Astrocyte (in vitro differentiated cells and primary cell): ENCODE measurements around the gene OSBPL9. TPM values are rescaled to one million over a fixed set of nuclear protein-coding genes. Genes with fewer than 3 reads are reported as not detected.

Experiments used
- DNase-seq: peaks from one replicate; pipeline ENCODE4 v3.0.0-alpha.2; 2010; ENCODE audit warnings: low read depth
- FAIRE-seq: peaks from 2 replicates; lab custom pipeline; 2011; peaks lifted over from hg19 to GRCh38; lab: Jason Lieb, UNC
- H2AFZ ChIP-seq: 2 replicates; pipeline ENCODE4 v1.6.0; 2012; ENCODE audit warnings: low read depth, low read length, inconsistent platforms
- H3K27ac ChIP-seq: 2 replicates; pipeline ENCODE4 v1.5.1; 2011; ENCODE audit warnings: low read depth, low read length, inconsistent platforms
- H3K27me3 ChIP-seq: 2 replicates; pipeline ENCODE4 v1.6.0; 2011; ENCODE audit warnings: low read length, inconsistent platforms; ENCODE audit not compliant: insufficient read depth
- H3K36me3 ChIP-seq: 2 replicates; pipeline ENCODE4 v1.5.1; 2011; ENCODE audit warnings: low read length, inconsistent platforms; ENCODE audit not compliant: insufficient read depth
- H3K4me1 ChIP-seq: 2 replicates; pipeline ENCODE4 v1.5.1; 2011; ENCODE audit warnings: low read length, inconsistent platforms; ENCODE audit not compliant: insufficient read depth
- H3K4me2 ChIP-seq: 2 replicates; pipeline ENCODE4 v1.6.0; 2012; ENCODE audit warnings: low read length, inconsistent platforms
- H3K4me3 ChIP-seq: 2 replicates; pipeline ENCODE4 v1.5.1; 2011; ENCODE audit warnings: low read depth, mild to moderate bottlenecking, low read length, inconsistent platforms; ENCODE audit not compliant: insufficient read depth
- H3K79me2 ChIP-seq: 2 replicates; pipeline ENCODE4 v1.6.0; 2012; ENCODE audit warnings: mild to moderate bottlenecking, low read length, inconsistent platforms; ENCODE audit not compliant: insufficient read depth
- H3K9ac ChIP-seq: 2 replicates; pipeline ENCODE4 v1.6.0; 2012; ENCODE audit warnings: mild to moderate bottlenecking, low read length, inconsistent platforms
- H3K9me3 ChIP-seq: 2 replicates; pipeline ENCODE4 v1.5.1; 2012; ENCODE audit warnings: low read depth, mild to moderate bottlenecking, low read length, inconsistent platforms; ENCODE audit not compliant: insufficient read depth
- H4K20me1 ChIP-seq: 2 replicates; pipeline ENCODE4 v1.6.0; 2012; ENCODE audit warnings: low read length, inconsistent platforms; ENCODE audit not compliant: insufficient read depth
- H3K27ac Mint-ChIP-seq: one replicate; pipeline ENCODE4 v1.8.0; 2021; ENCODE audit warnings: mild to moderate bottlenecking, mixed read lengths; ENCODE audit not compliant: unreplicated experiment
- H3K27me3 Mint-ChIP-seq: one replicate; pipeline ENCODE4 v1.8.0; 2021; ENCODE audit warnings: low read depth, mixed read lengths; ENCODE audit not compliant: unreplicated experiment
- H3K36me3 Mint-ChIP-seq: one replicate; pipeline ENCODE4 v1.8.0; 2021; ENCODE audit warnings: low read depth, mixed read lengths; ENCODE audit not compliant: unreplicated experiment
- H3K4me1 Mint-ChIP-seq: one replicate; pipeline ENCODE4 v1.8.0; 2021; ENCODE audit warnings: low read depth, mixed read lengths; ENCODE audit not compliant: unreplicated experiment
- H3K4me3 Mint-ChIP-seq: one replicate; pipeline ENCODE4 v1.8.0; 2021; ENCODE audit warnings: mild to moderate bottlenecking, moderate library complexity, mixed read lengths; ENCODE audit not compliant: unreplicated experiment
- H3K9me3 Mint-ChIP-seq: one replicate; pipeline ENCODE4 v1.8.0; 2021; ENCODE audit warnings: mild to moderate bottlenecking, mixed read lengths; ENCODE audit not compliant: unreplicated experiment
- CTCF ChIP-seq: IDR thresholded peaks from 2 replicates; pipeline ENCODE4 v1.5.1; 2011; ENCODE audit warnings: low read depth, mild to moderate bottlenecking, inconsistent platforms, low read length, moderate library complexity; ENCODE audit not compliant: insufficient read depth
- EZH2 ChIP-seq: IDR thresholded peaks from 2 replicates; pipeline ENCODE4 v1.6.1; 2012; ENCODE audit warnings: mild to moderate bottlenecking, low read length, inconsistent platforms; ENCODE audit not compliant: insufficient read depth
- total RNA-seq: library from RNA; stranded (reverse); gene quantifications from 2 replicates; pipeline ENCODE4 v1.2.1, GENCODE V29; 2021

OSBPL9 gene
- total RNA-seq, 1 donor from 2014 or later, result 117 TPM

GRCh38 chr1:51756290-51756689 lies 139.4 kb downstream of the OSBPL9 start:
- H3K36me3 ChIP-seq, result peaks cover 24% of the 10 kb centered on the region
- H3K9ac ChIP-seq, result no peak overlapping the region
- no peak overlapping the region for H3K27ac Mint-ChIP-seq
- no peaks in the 10 kb centered on the region for H3K27me3 Mint-ChIP-seq
- H3K36me3 Mint-ChIP-seq, result peaks cover 21% of the 10 kb centered on the region
- no peaks in the 10 kb centered on the region for H3K27me3 ChIP-seq
- no peaks in the 10 kb centered on the region for H3K9me3 ChIP-seq
- DNase-seq, result no peak
- FAIRE-seq, result no peak
- H3K79me2 ChIP-seq, result no peaks in the 10 kb centered on the region
- no peak overlapping the region for H3K4me2 ChIP-seq
- H3K27ac ChIP-seq, result no peak overlapping the region
- H3K4me1 ChIP-seq, result no peaks in the 10 kb centered on the region
- no peak overlapping the region for H3K4me3 Mint-ChIP-seq
- no peaks in the 10 kb centered on the region for H3K9me3 Mint-ChIP-seq
- no peak overlapping the region for H2AFZ ChIP-seq
- TF ChIP-seq EZH2 (no peak), CTCF (no peak)
- H4K20me1 ChIP-seq, result no peaks in the 10 kb centered on the region
- peaks cover 17% of the 10 kb centered on the region for H3K4me1 Mint-ChIP-seq
- no peak overlapping the region for H3K4me3 ChIP-seq

- H2AFZ ChIP-seq, result no peak overlapping the region
- no peak overlapping the region for H3K27ac ChIP-seq
- TF ChIP-seq CTCF (no peak), EZH2 (no peak)
- no peaks in the 10 kb centered on the region for H3K79me2 ChIP-seq
- H3K4me3 ChIP-seq, result no peak overlapping the region
- no peaks in the 10 kb centered on the region for H3K4me1 ChIP-seq
- no peak for FAIRE-seq
- no peak overlapping the region for H3K4me3 Mint-ChIP-seq
- H3K27ac Mint-ChIP-seq, result no peak overlapping the region
- peaks cover 16% of the 10 kb centered on the region for H3K36me3 Mint-ChIP-seq
- peaks cover 13% of the 10 kb centered on the region for H3K36me3 ChIP-seq
- no peak for DNase-seq
- no peak overlapping the region for H3K4me2 ChIP-seq
- no peaks in the 10 kb centered on the region for H3K9me3 ChIP-seq
- H3K9ac ChIP-seq, result no peak overlapping the region
- H3K4me1 Mint-ChIP-seq, result peaks cover 17% of the 10 kb centered on the region
- H3K27me3 ChIP-seq, result no peaks in the 10 kb centered on the region
- H3K9me3 Mint-ChIP-seq, result no peaks in the 10 kb centered on the region
- H3K27me3 Mint-ChIP-seq, result no peaks in the 10 kb centered on the region
- no peaks in the 10 kb centered on the region for H4K20me1 ChIP-seq
Observed at GRCh38 chr1:51758310-51758709, 141.4 kb downstream of the OSBPL9 start.

GRCh38 chr1:51760872-51761271 lies 144.0 kb downstream of the OSBPL9 start:
- H3K27me3 Mint-ChIP-seq, result no peaks in the 10 kb centered on the region
- no peaks in the 10 kb centered on the region for H3K9me3 Mint-ChIP-seq
- no peak for FAIRE-seq
- peaks cover 4% of the 10 kb centered on the region for H3K36me3 Mint-ChIP-seq
- Histone ChIP-seq H3K9me3 (no peaks in the 10 kb centered on the region), H3K4me1 (no peaks in the 10 kb centered on the region), H4K20me1 (no peaks in the 10 kb centered on the region), H2AFZ (no peak overlapping the region), H3K79me2 (no peaks in the 10 kb centered on the region), H3K27me3 (no peaks in the 10 kb centered on the region), H3K4me2 (no peak overlapping the region), H3K9ac (no peak overlapping the region), H3K36me3 (peaks cover 4% of the 10 kb centered on the region), H3K4me3 (no peak overlapping the region), H3K27ac (no peak overlapping the region)
- no peak for DNase-seq
- TF ChIP-seq CTCF, result no peak
- TF ChIP-seq EZH2, result no peak
- H3K27ac Mint-ChIP-seq, result no peak overlapping the region
- no peak overlapping the region for H3K4me3 Mint-ChIP-seq
- peaks cover 11% of the 10 kb centered on the region for H3K4me1 Mint-ChIP-seq
